HEK293T (cell line): ENCODE measurements around the gene TTBK1.
"Not testable (repeated sequence)": the region's sequence is repeated elsewhere in the genome, so short reads cannot be mapped to it uniquely, and the experiment has no call there.

Experiments
- CTCF ChIA-PET: fragments of 350-600 bp; formaldehyde crosslinking; extraction: SDS; loops from one replicate; lab custom pipeline; 2021; ENCODE audit warnings: antibody characterized with exemption, inconsistent platforms; lab: Yijun Ruan, JAX
- POLR2A ChIA-PET: fragments of 350-600 bp; formaldehyde crosslinking; extraction: SDS; loops from one replicate; lab custom pipeline; 2020; ENCODE audit warnings: antibody characterized with exemption, inconsistent platforms; lab: Yijun Ruan, JAX
- DNase-seq: peaks from one replicate; pipeline ENCODE4 v3.0.0; 2012; ENCODE audit warnings: mixed read lengths; ENCODE audit errors: extremely low spot score
- ARNT ChIP-seq: fragments of 450-650 bp; IDR thresholded peaks from 2 replicates; pipeline ENCODE4 v1.6.1; 2017; ENCODE audit warnings: mild to moderate bottlenecking
- BHLHE40 ChIP-seq: fragments of 450-650 bp; IDR thresholded peaks from 2 replicates; pipeline ENCODE4 v1.6.1; 2016; ENCODE audit warnings: mild to moderate bottlenecking, moderate library complexity, borderline replicate concordance
- CTBP1 ChIP-seq: fragments of 450-650 bp; IDR thresholded peaks from 2 replicates; pipeline ENCODE4 v1.6.1; 2016; ENCODE audit warnings: borderline replicate concordance
- ELF4 ChIP-seq: fragments of 450-650 bp; IDR thresholded peaks from 2 replicates; pipeline ENCODE4 v1.6.1; 2017; ENCODE audit warnings: antibody characterized with exemption
- FOXA1 ChIP-seq: fragments of 450-650 bp; IDR thresholded peaks from 2 replicates; pipeline ENCODE4 v1.6.1; 2016; ENCODE audit warnings: mild to moderate bottlenecking
- FOXK2 ChIP-seq: fragments of 450-650 bp; IDR thresholded peaks from 2 replicates; pipeline ENCODE4 v1.6.1; 2016; ENCODE audit warnings: mild to moderate bottlenecking
- FOXM1 ChIP-seq: fragments of 450-650 bp; IDR thresholded peaks from 2 replicates; pipeline ENCODE4 v1.6.1; 2017; ENCODE audit warnings: mild to moderate bottlenecking, borderline replicate concordance
- HDGF ChIP-seq: fragments of 450-650 bp; IDR thresholded peaks from 2 replicates; pipeline ENCODE4 v1.6.1; 2017; ENCODE audit warnings: antibody characterized with exemption, borderline replicate concordance
- L3MBTL2 ChIP-seq: fragments of 450-650 bp; conservative IDR thresholded peaks from 2 replicates; pipeline ENCODE4 v1.6.1; 2016; ENCODE audit warnings: mild to moderate bottlenecking
- LEF1 ChIP-seq: fragments of 450-650 bp; IDR thresholded peaks from 2 replicates; pipeline ENCODE4 v1.6.1; 2017; ENCODE audit warnings: mild to moderate bottlenecking, borderline replicate concordance
- NFRKB ChIP-seq: fragments of 450-650 bp; IDR thresholded peaks from 2 replicates; pipeline ENCODE4 v1.6.1; 2016; ENCODE audit warnings: mild to moderate bottlenecking, moderate library complexity
- SP1 ChIP-seq: fragments of 450-650 bp; IDR thresholded peaks from 2 replicates; pipeline ENCODE4 v1.6.1; 2017
- SUZ12 ChIP-seq: fragments of 450-650 bp; IDR thresholded peaks from 2 replicates; pipeline ENCODE4 v1.6.1; 2016; ENCODE audit warnings: mild to moderate bottlenecking
- TARDBP ChIP-seq: fragments of 450-650 bp; IDR thresholded peaks from 2 replicates; pipeline ENCODE4 v1.6.1; 2016
- ZNF384 ChIP-seq: fragments of 450-650 bp; IDR thresholded peaks from 2 replicates; pipeline ENCODE4 v1.6.1; 2016
- TF ChIP-seq, protein P1 (sequence below): fragments of 450-650 bp; IDR thresholded peaks from 2 replicates; pipeline ENCODE4 v1.6.1; 2016

The TTBK1 gene

DNA sequence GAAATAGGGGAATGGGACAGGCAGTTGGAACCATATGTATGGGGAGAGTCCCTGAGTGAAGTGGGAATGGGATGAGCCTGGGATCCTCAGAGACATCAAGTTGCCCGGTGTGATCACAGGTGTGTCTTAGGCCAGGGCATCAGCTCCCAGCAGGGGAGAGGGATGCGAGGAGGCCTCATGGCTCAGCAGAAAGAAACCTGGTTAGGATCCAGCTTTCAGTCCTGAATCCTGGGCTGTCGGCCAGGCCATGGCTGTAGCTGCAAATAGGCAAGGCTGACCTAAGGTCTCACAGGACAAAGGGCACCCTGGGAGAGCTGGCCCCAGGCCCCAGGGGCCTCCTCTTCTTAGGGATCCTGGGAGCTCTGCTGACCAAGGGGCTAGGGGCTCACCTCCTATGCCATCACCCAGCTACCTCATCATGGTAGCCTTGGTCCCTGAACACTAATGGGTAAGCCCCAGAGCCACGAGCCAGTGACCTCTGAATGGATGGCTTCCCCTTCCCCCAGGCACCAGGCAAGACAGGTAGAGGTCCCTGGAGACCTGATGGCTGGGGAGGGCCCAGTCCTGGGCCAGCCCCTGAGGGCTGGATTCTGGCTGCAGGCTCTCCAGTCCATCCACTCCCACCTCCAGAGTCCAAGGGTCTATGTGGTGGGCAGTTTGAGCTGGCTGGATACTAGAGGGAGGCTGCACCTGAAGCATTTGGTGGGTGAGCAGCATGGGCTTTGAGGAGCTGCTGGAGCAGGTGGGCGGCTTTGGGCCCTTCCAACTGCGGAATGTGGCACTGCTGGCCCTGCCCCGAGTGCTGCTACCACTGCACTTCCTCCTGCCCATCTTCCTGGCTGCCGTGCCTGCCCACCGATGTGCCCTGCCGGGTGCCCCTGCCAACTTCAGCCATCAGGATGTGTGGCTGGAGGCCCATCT, 54.6 kb downstream of the TTBK1 start, which contains the start of gene SLC22A7:
SLC22A7 (plus strand) TSS at position 617 of the 921 bp plus-strand sequence; CDS start at position 716, 99 bp downstream.
- no peak for TF ChIP-seq SUZ12
- TF ChIP-seq FOXK2, result no peak
- TF ChIP-seq HDGF, result no peak
- no peak for TF ChIP-seq SP1
- TF ChIP-seq BHLHE40, result no peak
- CTCF ChIA-PET, result interaction anchor here (1.3 to 1.9 kb wide), 2 partner anchors 11 to 36 kb away, joined by 3 to 14 read pairs; no protein-coding TSS in a partner anchor
- POLR2A ChIA-PET, result no interaction called here
- no peak for DNase-seq

DNA sequence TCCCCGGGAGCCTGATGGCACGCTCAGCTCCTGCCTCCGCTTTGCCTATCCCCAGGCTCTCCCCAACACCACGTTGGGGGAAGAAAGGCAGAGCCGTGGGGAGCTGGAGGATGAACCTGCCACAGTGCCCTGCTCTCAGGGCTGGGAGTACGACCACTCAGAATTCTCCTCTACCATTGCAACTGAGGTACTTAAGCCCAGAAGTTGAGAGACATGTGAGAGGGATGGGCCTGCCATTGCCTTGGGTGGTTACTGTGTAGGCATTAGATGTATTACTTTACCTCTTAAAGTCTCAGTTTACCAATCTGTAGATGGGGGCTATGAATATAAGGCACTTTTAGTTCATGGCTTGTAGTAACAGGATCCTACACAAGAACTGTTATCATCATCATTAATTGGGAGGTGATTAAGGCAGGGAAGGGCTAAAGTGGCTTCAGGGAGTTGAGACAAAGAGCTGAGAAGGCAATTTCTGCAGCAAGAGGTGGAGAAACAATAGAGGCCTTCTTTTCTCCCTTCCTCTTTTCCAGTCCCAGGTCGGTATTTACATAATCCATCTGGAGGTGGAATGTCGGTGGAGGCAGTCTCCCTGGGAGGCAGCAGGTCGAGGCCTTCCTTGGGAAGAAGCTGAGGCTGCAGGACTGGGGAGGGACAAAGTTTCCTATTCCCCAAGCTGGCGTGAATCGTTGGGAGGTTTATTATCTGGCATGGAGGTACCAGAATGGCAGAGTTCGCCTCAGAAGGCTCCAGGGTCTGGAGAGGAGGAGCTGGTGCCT, 55.5 kb downstream of the TTBK1 start:
- CTCF ChIA-PET, result interaction anchor here (0.8 kb wide), 1 partner anchor 10 kb away, joined by 3 read pairs; the partner anchor contains the start of gene CRIP3
- POLR2A ChIA-PET, result no interaction called here

DNA sequence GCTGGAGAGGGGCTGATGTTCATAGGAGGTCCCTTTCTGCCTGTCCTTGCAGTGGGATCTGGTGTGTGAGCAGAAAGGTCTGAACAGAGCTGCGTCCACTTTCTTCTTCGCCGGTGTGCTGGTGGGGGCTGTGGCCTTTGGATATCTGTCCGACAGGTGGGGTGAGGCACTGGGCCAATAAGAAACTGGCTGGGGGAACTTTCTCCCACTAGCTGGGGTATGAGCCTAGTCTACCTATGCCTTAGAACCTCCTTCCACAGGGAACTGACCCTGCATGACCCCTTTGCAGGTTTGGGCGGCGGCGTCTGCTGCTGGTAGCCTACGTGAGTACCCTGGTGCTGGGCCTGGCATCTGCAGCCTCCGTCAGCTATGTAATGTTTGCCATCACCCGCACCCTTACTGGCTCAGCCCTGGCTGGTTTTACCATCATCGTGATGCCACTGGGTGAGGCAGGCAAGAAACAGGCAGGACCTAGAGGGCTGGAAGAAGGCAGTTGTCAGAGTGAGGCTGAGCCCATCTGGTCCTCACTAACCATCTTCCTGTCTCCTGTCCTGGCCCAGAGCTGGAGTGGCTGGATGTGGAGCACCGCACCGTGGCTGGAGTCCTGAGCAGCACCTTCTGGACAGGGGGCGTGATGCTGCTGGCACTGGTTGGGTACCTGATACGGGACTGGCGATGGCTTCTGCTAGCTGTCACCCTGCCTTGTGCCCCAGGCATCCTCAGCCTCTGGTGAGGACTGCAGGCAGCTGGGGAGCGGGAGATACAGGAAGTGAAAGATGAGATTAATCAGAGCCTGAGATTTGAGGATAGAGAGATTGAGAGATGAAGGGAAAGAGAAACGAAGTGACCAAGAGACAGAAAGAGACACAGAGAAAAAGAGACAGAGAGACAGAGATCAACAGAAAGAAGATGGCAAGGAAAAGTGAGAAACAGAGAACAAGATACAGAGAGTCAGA, 56.3 kb downstream of the TTBK1 start:
- CTCF ChIA-PET, result interaction anchor here (0.8 kb wide), 1 partner anchor 9 kb away, joined by 3 read pairs; the partner anchor contains the start of gene CRIP3
- POLR2A ChIA-PET, result no interaction called here
- TF ChIP-seq HDGF, result no peak
- no peak for TF ChIP-seq SP1
- TF ChIP-seq ARNT, result no peak
- no peak for TF ChIP-seq NFRKB
- no peak for TF ChIP-seq TARDBP
- no peak for TF ChIP-seq FOXM1
- no peak for TF ChIP-seq SUZ12
- TF ChIP-seq ZNF384, result no peak
- no peak for DNase-seq

More for the DNA sequence above, 55.5 kb downstream of the TTBK1 start:
- no peak for DNase-seq
- no peak for TF ChIP-seq FOXA1

DNA sequence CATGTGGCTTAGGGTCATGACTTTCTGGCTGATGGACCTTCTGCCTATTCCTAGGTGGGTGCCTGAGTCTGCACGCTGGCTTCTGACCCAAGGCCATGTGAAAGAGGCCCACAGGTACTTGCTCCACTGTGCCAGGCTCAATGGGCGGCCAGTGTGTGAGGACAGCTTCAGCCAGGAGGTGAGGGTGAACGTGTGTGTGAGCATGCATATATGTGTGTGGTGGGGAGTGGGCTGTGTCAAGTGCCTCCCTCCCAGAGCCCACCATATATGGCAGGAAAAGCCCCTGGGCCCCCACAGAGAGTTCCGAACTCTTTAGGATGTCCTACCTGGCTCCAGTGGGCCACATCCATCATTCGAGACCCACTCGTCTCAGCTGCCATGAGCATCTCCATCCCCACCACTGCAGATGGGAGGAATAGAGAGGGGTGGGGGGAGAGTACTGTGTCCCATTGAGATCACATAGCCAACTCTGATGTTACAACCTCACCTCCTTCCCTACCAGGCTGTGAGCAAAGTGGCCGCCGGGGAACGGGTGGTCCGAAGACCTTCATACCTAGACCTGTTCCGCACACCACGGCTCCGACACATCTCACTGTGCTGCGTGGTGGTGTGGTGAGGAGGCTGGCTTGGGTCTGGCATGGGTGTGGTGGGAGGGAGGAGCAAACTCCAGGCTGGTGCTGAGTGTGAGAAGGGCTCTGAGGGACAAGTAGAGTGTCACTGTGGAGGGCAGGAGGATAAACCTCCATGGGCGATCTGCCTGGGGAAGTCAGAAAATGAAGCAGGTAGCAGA, 58.0 kb downstream of the TTBK1 start:
- DNase-seq, result peak; percentile 4
- POLR2A ChIA-PET, result no interaction called here
- TF ChIP-seq TARDBP (no peak), NFRKB (no peak), ELF4 (no peak), CTBP1 (no peak), FOXM1 (no peak)
- CTCF ChIA-PET, result no interaction called here

DNA sequence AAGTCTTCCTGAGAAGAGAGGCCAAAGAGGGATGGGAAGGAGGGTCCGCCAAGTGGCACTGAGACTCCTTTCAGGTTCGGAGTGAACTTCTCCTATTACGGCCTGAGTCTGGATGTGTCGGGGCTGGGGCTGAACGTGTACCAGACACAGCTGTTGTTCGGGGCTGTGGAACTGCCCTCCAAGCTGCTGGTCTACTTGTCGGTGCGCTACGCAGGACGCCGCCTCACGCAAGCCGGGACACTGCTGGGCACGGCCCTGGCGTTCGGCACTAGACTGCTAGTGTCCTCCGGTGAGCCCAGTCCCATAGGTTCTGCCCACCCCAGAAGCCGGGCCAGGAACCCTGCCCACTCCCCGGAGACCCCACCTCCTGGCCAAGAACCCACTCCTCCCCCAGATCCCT, 58.8 kb downstream of the TTBK1 start:
- POLR2A ChIA-PET, result interaction anchor here (1.0 kb wide), 1 partner anchor 125 kb away, joined by 3 read pairs; the partner anchor contains the start of gene ABCC10
- DNase-seq, result no peak

DNA sequence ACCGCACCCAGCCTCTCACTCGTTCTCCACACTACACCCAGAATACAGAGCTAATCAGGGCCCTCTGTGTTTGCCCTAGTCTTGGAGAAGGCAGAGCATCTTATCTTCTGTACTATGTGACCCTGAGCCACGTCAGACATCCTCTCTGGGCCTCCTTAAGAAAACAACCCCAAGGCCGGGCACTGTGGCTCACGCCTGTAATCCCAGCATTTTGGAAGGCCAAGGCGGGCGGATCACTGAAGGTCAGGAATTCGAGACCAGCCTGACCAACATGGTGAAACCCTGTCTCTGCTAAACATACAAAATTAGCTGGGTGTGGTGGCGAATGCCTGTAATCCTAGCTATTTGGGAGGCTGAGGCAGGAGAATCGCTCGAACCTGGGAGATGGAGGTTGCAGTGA, 59.7 kb downstream of the TTBK1 start:
- DNase-seq, CTCF ChIA-PET: not testable (repeated sequence)
- POLR2A ChIA-PET, result interaction anchor here (1.0 kb wide), 1 partner anchor 124 kb away, joined by 3 read pairs; the partner anchor contains the start of gene ABCC10

More for the DNA sequence above, 58.8 kb downstream of the TTBK1 start:
- CTCF ChIA-PET, result no interaction called here
- no peak for TF ChIP-seq ZNF384
- TF ChIP-seq NFRKB, result no peak
- no peak for TF ChIP-seq CTBP1
- no peak for TF ChIP-seq BHLHE40
- TF ChIP-seq FOXA1, result no peak
- no peak for TF ChIP-seq SUZ12
- TF ChIP-seq, protein P1, sequence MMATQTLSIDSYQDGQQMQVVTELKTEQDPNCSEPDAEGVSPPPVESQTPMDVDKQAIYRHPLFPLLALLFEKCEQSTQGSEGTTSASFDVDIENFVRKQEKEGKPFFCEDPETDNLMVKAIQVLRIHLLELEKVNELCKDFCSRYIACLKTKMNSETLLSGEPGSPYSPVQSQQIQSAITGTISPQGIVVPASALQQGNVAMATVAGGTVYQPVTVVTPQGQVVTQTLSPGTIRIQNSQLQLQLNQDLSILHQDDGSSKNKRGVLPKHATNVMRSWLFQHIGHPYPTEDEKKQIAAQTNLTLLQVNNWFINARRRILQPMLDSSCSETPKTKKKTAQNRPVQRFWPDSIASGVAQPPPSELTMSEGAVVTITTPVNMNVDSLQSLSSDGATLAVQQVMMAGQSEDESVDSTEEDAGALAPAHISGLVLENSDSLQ, result no peak
- no peak for TF ChIP-seq HDGF
- no peak for TF ChIP-seq ELF4
- no peak for TF ChIP-seq LEF1
- TF ChIP-seq SP1, result no peak
- no peak for TF ChIP-seq FOXM1

DNA sequence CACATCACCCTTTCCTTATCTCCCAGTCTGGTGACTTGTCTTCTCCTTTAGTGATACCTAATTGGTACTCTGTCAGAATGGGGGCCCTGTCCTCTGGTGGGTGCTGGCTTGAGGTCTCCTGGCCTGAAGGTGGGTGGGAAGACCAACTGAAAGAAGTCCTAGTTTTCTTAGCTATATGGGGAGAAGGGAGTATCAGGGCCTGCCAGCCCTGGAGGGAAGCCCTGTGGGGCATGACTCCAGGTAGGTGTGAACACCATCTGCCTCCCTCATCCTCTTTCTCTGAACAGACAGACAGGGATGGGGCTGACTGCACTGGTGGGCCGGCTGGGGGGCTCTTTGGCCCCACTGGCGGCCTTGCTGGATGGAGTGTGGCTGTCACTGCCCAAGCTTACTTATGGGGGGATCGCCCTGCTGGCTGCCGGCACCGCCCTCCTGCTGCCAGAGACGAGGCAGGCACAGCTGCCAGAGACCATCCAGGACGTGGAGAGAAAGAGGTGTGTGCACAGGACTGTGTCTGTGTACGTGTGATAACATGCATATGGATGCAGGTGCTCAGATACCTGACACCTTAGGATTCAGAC, 60.6 kb downstream of the TTBK1 start:
- no peak for DNase-seq
- CTCF ChIA-PET, result no interaction called here
- POLR2A ChIA-PET, result no interaction called here
- no peak for TF ChIP-seq SUZ12
- no peak for TF ChIP-seq L3MBTL2
- TF ChIP-seq SP1, result no peak
- TF ChIP-seq ARNT, result no peak
- no peak for TF ChIP-seq TARDBP
- TF ChIP-seq CTBP1, result no peak
- TF ChIP-seq, protein P1, result no peak
- no peak for TF ChIP-seq ZNF384
- TF ChIP-seq FOXA1, result no peak
- no peak for TF ChIP-seq HDGF
- TF ChIP-seq NFRKB, result no peak
- TF ChIP-seq BHLHE40, result no peak
